ENCODE measurements around the gene PKN3.
A peak's percentile ranks its signal among the peaks of the same experiment; 100 is the strongest.

The PKN3 gene

GRCh38 chr9:128723352-128723865 lies 21.1 kb downstream of the PKN3 start:
- no peaks in the 10 kb centered on the region for H3K9me3 ChIP-seq
- TF ChIP-seq Cebpa-rat (IDR thresholded peaks at IDR 0.05): no peak
- H3K36me3 ChIP-seq: peaks cover 41% of the 10 kb centered on the region
- H3K4me1 ChIP-seq: peaks cover 82% of the 10 kb centered on the region
- H3K4me2 ChIP-seq: peak overlapping the region; percentile 95
- peak overlapping the region; percentile 83 for H3K9ac ChIP-seq
- peak overlapping the region; percentile 78 for H3K27ac ChIP-seq
- no peaks in the 10 kb centered on the region for H3K27me3 ChIP-seq
- H3K4me3 ChIP-seq: peak overlapping the region; percentile 78
- no peaks in the 10 kb centered on the region for H4K20me1 ChIP-seq

DNA sequence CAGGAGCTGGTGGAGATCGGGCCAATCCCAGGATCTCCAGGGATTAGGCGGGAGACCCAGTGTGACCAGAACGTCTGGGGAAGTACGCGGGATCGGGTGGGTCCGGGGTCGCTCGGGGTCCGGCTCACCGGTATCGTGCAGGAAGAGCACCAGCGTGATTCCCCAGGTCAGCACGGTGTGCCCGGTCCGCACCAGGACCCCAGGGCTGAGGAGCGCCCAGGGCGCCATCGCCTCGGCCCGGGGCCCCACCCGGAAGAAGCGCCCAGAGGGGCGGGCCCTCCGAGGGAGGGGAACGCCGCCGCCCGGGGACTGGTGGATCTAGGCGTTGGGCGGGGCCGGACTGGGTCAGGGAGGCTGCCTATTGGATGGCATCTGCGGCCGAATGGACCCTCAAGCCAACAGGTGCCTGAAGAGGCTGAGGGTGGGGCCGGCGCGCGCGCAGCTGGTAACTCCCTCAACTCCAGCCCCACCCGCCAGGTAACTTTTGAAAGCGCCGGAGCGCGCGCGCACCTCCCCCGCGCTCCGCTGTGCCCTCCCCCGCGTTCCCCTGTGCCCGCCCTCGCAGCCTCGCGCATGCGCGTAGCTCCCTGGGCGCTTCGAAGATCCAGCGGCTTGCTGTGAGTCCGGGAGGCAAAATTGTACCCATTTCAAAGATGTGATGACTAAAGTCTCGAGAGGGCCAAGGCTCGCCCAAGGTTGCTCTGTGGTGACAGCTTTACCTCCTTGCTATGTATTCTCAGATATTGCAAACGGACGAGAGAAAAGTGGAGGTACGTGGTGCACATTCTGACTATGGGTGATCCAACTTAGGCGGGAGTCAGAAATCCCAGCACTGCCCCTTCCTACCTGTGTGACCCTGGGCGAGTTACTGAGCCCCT lies 21.8 kb downstream of the PKN3 start, which contains the start of gene ZDHHC12:
TSS of gene ZDHHC12 (minus strand) at position 262 of the 878 bp plus-strand sequence. CDS start at position 228, 34 bp downstream.
- Histone ChIP-seq H4K20me1 (no peaks in the 10 kb centered on the region), H3K27ac (peak within 1 kb of the TSS; percentile 78), H3K9ac (peak within 1 kb of the TSS; percentile 83), H3K27me3 (no peaks in the 10 kb centered on the region), H3K9me3 (no peaks in the 10 kb centered on the region), H3K4me3 (peak within 1 kb of the TSS; percentile 78), H3K4me1 (peaks cover 89% of the 10 kb centered on the region), H3K36me3 (peaks cover 34% of the 10 kb centered on the region), H3K4me2 (peak within 1 kb of the TSS; percentile 95)
- no peak for TF ChIP-seq Cebpa-rat (IDR thresholded peaks at IDR 0.05)

DNA sequence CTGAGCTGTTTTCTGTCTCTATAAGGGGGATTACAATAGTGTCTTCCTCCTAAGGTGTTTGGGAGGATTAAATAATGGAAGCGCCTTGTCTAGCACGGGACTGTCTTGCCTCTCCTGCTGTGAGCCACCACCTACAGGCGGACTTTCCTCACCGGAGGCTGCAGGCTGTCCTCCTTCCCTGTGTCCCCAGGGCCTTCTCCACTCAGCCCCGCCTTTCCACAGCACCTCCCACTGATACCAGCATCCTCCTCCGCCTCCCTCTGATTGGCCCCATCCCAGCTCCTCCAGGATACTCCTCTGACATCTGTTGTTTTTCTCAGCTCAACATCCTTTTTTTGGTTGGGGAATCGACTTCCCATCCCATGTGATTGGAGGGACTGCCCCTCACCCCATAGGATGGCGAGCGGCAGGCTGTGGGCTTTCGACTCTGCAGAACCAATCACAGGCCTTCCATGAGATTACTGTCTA lies 22.5 kb downstream of the PKN3 start:
- peak overlapping the region; percentile 70 for H3K9ac ChIP-seq
- no peaks in the 10 kb centered on the region for H3K27me3 ChIP-seq
- no peaks in the 10 kb centered on the region for H4K20me1 ChIP-seq
- H3K4me1 ChIP-seq: peaks cover 91% of the 10 kb centered on the region
- H3K36me3 ChIP-seq: peaks cover 27% of the 10 kb centered on the region
- no peak for TF ChIP-seq Cebpa-rat (IDR thresholded peaks at IDR 0.05)
- H3K27ac ChIP-seq: peak overlapping the region; percentile 59
- peak overlapping the region; percentile 95 for H3K4me2 ChIP-seq
- H3K9me3 ChIP-seq: no peaks in the 10 kb centered on the region
- peak overlapping the region; percentile 78 for H3K4me3 ChIP-seq

DNA sequence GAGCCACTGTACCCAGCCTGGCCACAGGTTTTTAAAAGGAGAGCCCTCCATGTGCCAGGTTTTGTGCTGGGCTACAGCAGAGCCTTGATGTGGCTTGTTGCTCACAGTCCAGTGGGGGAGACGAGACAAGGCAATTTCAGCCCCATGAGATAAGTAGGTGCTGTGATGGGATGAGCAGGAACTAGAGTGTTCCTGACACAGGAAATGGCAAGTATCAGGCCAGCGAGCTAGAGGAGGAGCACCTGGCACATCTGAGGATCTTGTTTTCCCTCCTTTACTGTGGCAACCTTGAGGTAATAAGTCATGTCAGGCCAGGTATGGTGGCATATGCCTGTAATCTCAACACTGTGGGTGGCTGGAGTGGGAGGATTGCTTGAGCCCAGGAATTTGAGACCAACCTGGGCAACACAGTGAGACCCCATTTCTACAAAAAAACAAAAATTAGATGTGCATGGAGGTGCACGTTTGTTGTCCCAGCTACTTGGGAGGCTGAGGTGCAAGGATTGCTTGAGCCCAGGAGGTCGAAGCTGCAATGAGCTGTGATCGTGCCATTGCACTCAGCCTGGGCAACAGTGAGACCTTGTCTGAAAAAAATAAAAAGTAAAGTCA lies 25.4 kb downstream of the PKN3 start:
- Histone ChIP-seq H3K9ac (0 out of 2 replicates have a peak overlapping the region, but pooled peaks have one; percentile 1), H3K27me3 (no peaks in the 10 kb centered on the region), H3K4me1 (peaks cover 71% of the 10 kb centered on the region), H3K4me3 (no peak overlapping the region), H3K36me3 (peaks cover 20% of the 10 kb centered on the region), H4K20me1 (no peaks in the 10 kb centered on the region), H3K4me2 (peak overlapping the region; percentile 49), H3K27ac (peak overlapping the region; percentile 64; the same call in 1 of the 2 replicates), H3K9me3 (no peaks in the 10 kb centered on the region)
- TF ChIP-seq Cebpa-rat (IDR thresholded peaks at IDR 0.05): no peak

- Histone ChIP-seq H3K36me3 (peaks cover 25% of the 10 kb centered on the region), H3K9me3 (no peaks in the 10 kb centered on the region), H3K27me3 (no peaks in the 10 kb centered on the region), H3K4me3 (no peak overlapping the region), H3K9ac (no peak overlapping the region), H3K4me2 (peak overlapping the region; percentile 49), H3K4me1 (peaks cover 66% of the 10 kb centered on the region), H4K20me1 (no peaks in the 10 kb centered on the region), H3K27ac (peak overlapping the region; percentile 64)
- no peak for TF ChIP-seq Cebpa-rat (IDR thresholded peaks at IDR 0.05)
Observed at GRCh38 chr9:128728298-128728697, 26.0 kb downstream of the PKN3 start.

DNA sequence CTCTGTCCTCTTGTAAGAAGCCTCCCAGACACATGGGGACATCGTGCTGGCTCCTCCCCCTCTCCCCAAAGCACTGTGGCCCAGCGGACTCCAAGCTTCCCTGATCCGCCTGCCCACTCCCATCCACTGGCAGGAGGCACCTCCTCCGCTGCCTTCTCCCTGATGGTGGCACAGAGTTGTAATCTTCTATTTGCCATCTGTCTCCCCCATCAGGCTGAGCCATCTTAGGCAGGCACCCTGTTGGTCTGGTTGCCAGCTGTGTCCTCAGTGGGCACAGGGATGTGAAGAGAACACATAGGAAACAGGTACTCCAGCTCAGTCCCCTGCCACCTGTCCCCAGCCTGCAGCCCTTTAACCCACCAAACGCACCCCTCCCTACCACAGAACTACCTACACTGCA lies 27.0 kb downstream of the PKN3 start:
- Histone ChIP-seq H3K4me3 (no peak overlapping the region), H4K20me1 (no peaks in the 10 kb centered on the region), H3K4me1 (peaks cover 61% of the 10 kb centered on the region), H3K36me3 (peaks cover 29% of the 10 kb centered on the region), H3K4me2 (peak overlapping the region; percentile 49), H3K9ac (peak overlapping the region; percentile 36; the same call in 1 of the 2 replicates), H3K27me3 (no peaks in the 10 kb centered on the region), H3K27ac (peak overlapping the region; percentile 64), H3K9me3 (no peaks in the 10 kb centered on the region)
- TF ChIP-seq Cebpa-rat (IDR thresholded peaks at IDR 0.05): no peak

GRCh38 chr9:128729766-128730517 lies 27.6 kb downstream of the PKN3 start:
- peaks cover 55% of the 10 kb centered on the region for H3K4me1 ChIP-seq
- TF ChIP-seq Cebpa-rat (IDR thresholded peaks at IDR 0.05): no peak
- peak overlapping the region; percentile 49 for H3K4me2 ChIP-seq
- no peaks in the 10 kb centered on the region for H4K20me1 ChIP-seq
- no peak overlapping the region for H3K4me3 ChIP-seq
- H3K27me3 ChIP-seq: no peaks in the 10 kb centered on the region
- peak overlapping the region; percentile 36 for H3K9ac ChIP-seq
- H3K36me3 ChIP-seq: peaks cover 35% of the 10 kb centered on the region
- H3K9me3 ChIP-seq: no peaks in the 10 kb centered on the region
- H3K27ac ChIP-seq: peak overlapping the region; percentile 64; the same call in 1 of the 2 replicates

- no peaks in the 10 kb centered on the region for H4K20me1 ChIP-seq
Observed at GRCh38 chr9:128731093-128731492, 28.8 kb downstream of the PKN3 start.

GRCh38 chr9:128731691-128732090 lies 29.4 kb downstream of the PKN3 start:
- H3K4me3 ChIP-seq: no peak overlapping the region
- H3K27me3 ChIP-seq: no peaks in the 10 kb centered on the region
- H3K27ac ChIP-seq: no peak overlapping the region
- no peak for TF ChIP-seq Cebpa-rat (IDR thresholded peaks at IDR 0.05)
- H4K20me1 ChIP-seq: no peaks in the 10 kb centered on the region
- peaks cover 38% of the 10 kb centered on the region for H3K4me1 ChIP-seq
- no peaks in the 10 kb centered on the region for H3K9me3 ChIP-seq
- H3K36me3 ChIP-seq: peaks cover 44% of the 10 kb centered on the region
- no peak overlapping the region for H3K4me2 ChIP-seq
- H3K9ac ChIP-seq: no peak overlapping the region

More at GRCh38 chr9:128731093-128731492, 28.8 kb downstream of the PKN3 start:
- no peak overlapping the region for H3K4me3 ChIP-seq
- peaks cover 42% of the 10 kb centered on the region for H3K36me3 ChIP-seq
- peaks cover 44% of the 10 kb centered on the region for H3K4me1 ChIP-seq
- H3K9me3 ChIP-seq: no peaks in the 10 kb centered on the region
- no peak overlapping the region for H3K9ac ChIP-seq
- H3K27me3 ChIP-seq: no peaks in the 10 kb centered on the region
- TF ChIP-seq Cebpa-rat (IDR thresholded peaks at IDR 0.05): no peak
- no peak overlapping the region for H3K4me2 ChIP-seq
- H3K27ac ChIP-seq: no peak overlapping the region

Measured in BLaER1 (cell line).